Spleen (tissue), 11 donors: Measurements from ENCODE around the gene VAV1. TPM values are rescaled to one million over a fixed set of nuclear protein-coding genes. Genes with fewer than 3 reads are reported as not detected.
"Not testable (repeated sequence)": the region's sequence is repeated elsewhere in the genome, so short reads cannot be mapped to it uniquely, and the experiment has no call there.

Experiments
- DNase-seq: peaks from one replicate; pipeline ENCODE4 v3.0.0-alpha.2; 2020
- H3K27ac ChIP-seq, 8 donors: fragments of 200-600 bp; sonication (generic) in 7 of 8; 1 replicate in 4 of 8; 2 replicates in 4 of 8; pipeline versions ENCODE4 v1.5.0 to v1.8.0; 2016 to 2021; ENCODE audit warnings: inconsistent platforms in 4 of 8, mild to moderate bottlenecking in 4 of 8, moderate library complexity in 1 of 8
- H3K27me3 ChIP-seq, 7 donors: fragments of 200-600 bp; sonication (generic) in 6 of 7; replicated peaks in 1 of 7; 1 replicate in 4 of 7; 2 replicates in 3 of 7; pipeline versions ENCODE4 v1.5.0 to v1.8.0; 2016 to 2021; ENCODE audit warnings: inconsistent platforms in 3 of 7, mild to moderate bottlenecking in 1 of 7
- H3K36me3 ChIP-seq, 6 donors: fragments of 200-600 bp; sonication (generic) in 5 of 6; 1 replicate in 4 of 6; 2 replicates in 2 of 6; pipeline versions ENCODE4 v1.5.0 to v1.8.0; 2016 to 2021; ENCODE audit warnings: inconsistent platforms in 2 of 6
- H3K4me1 ChIP-seq, 6 donors: fragments of 200-600 bp; sonication (generic) in 5 of 6; 1 replicate in 3 of 6; 2 replicates in 3 of 6; pipeline versions ENCODE4 v1.5.0 to v1.8.0; 2016 to 2021; ENCODE audit warnings: inconsistent platforms in 3 of 6
- H3K4me3 ChIP-seq, 8 donors: fragments of 200-600 bp; sonication (generic) in 7 of 8; 1 replicate in 4 of 8; 2 replicates in 4 of 8; pipeline versions ENCODE4 v1.5.0 to v1.8.0; 2016 to 2021; ENCODE audit warnings: inconsistent platforms in 4 of 8, mild to moderate bottlenecking in 4 of 8, moderate library complexity in 2 of 8
- H3K9me3 ChIP-seq, 8 donors: fragments of 200-600 bp; sonication (generic) in 7 of 8; 1 replicate in 4 of 8; 2 replicates in 4 of 8; pipeline versions ENCODE4 v1.5.0 to v1.8.0; 2016 to 2021; ENCODE audit warnings: inconsistent platforms in 4 of 8
- POLR2A ChIP-seq, 3 donors: fragments of 450-650 bp; IDR thresholded peaks; one replicate each; pipeline ENCODE4 v1.5.1; 2017; ENCODE audit warnings: antibody characterized with exemption in 3 of 3, mild to moderate bottlenecking in 1 of 3
- POLR2AphosphoS5 ChIP-seq, 3 donors: sonication (generic); formaldehyde crosslinking; IDR thresholded peaks; one replicate each; pipeline ENCODE4 v1.5.1; 2017; ENCODE audit warnings: antibody characterized with exemption in 3 of 3
- WGBS, 5 donors: extraction: QIAGEN DNeasy Blood & Tissue Kit in 3 of 5; methylation state at CpG; one replicate each; pipeline versions ENCODE4 v1.1.5 to v1.1.7; 2013 to 2018; 5-methylcytosine and 5-hydroxymethylcytosine counted together
- intact Hi-C: fragments of 100-400 bp; cut with DNase I; formaldehyde crosslinking; loops from one replicate; pipeline ENCODE4 v1.15.0; 2023; ENCODE audit warnings: low total_unique reads
- polyA plus RNA-seq, 3 donors: library from polyadenylated mRNA; stranded (reverse); fragments of 200-250 nt; gene quantifications; one replicate each; pipeline ENCODE4 v1.2.1, GENCODE V29; 2013
- total RNA-seq, 7 donors: library from RNA; depleted of rRNA in 3 of 7; stranded (reverse); fragments of >200 nt in 3 of 7; fragmentation: NEBNext Ultra II Directional in 4 of 7; extraction: Animal tissue kit (Norgen Biotek cat#: 25700) in 4 of 7; gene quantifications; one replicate each; pipeline versions ENCODE4 v1.1.0 to v1.2.1, GENCODE V29; 2016 to 2021
- TF ChIP-seq, protein P1 (sequence below), 11 experiments: fragments of 200-600 bp in 7 of 11; fragments of 450-650 bp in 4 of 11; sonication (generic) in 4 of 11; IDR thresholded peaks in 8 of 11; conservative IDR thresholded peaks in 3 of 11; 1 replicate in 7 of 11; 2 replicates in 4 of 11; pipeline versions ENCODE4 v1.4.0 to v1.8.0; 2016 to 2021; ENCODE audit warnings: antibody characterized with exemption in 11 of 11, inconsistent platforms in 4 of 11, mild to moderate bottlenecking in 1 of 11
- donor health status: healthy with polysubstance abuse.
- donor health status: DM: no; HTN: no; CAD: no; lungs with moderate emphysema.
- donor health status: DM: no; HTN: no; CAD: no.
- donor health status: Bipolar disorder and iron deficiency.
- donor health status: healthy.
- donor health status: DM: no; HTN: no; CAD: no.
- donor health status: DM: yes; HTN: yes; CAD: no.

The VAV1 gene
- total and polyA plus RNA-seq, 10 donors, result 34.8 to 151 (median 83.1) TPM

GRCh38 chr19:6772866-6773322, 386 bp downstream of the VAV1 start:
- Histone ChIP-seq H3K36me3 (peaks cover 0 to 26% (median 0%) of the 10 kb centered on the region in 6 donors), H3K27ac (peak overlapping the region; percentile 59 to 97 (median 90)), H3K4me3 (peak overlapping the region; percentile 76 to 100 (median 94)), H3K4me1 (peaks cover 6 to 71% (median 40%) of the 10 kb centered on the region in 6 donors), H3K27me3 (peaks cover 0 to 1% (median 0%) of the 10 kb centered on the region in 7 donors), H3K9me3 (no peaks in the 10 kb centered on the region)
- DNase-seq, result no peak
- WGBS, 5 donors, result 2 to 23% (median 19%) methylated on average over 3 to 14 of the region's 14 CpGs
- TF ChIP-seq POLR2AphosphoS5 (IDR thresholded peaks at IDR 0.05) (no peak), POLR2A (IDR thresholded peaks at IDR 0.05) (no peak)
- TF ChIP-seq, protein P1, sequence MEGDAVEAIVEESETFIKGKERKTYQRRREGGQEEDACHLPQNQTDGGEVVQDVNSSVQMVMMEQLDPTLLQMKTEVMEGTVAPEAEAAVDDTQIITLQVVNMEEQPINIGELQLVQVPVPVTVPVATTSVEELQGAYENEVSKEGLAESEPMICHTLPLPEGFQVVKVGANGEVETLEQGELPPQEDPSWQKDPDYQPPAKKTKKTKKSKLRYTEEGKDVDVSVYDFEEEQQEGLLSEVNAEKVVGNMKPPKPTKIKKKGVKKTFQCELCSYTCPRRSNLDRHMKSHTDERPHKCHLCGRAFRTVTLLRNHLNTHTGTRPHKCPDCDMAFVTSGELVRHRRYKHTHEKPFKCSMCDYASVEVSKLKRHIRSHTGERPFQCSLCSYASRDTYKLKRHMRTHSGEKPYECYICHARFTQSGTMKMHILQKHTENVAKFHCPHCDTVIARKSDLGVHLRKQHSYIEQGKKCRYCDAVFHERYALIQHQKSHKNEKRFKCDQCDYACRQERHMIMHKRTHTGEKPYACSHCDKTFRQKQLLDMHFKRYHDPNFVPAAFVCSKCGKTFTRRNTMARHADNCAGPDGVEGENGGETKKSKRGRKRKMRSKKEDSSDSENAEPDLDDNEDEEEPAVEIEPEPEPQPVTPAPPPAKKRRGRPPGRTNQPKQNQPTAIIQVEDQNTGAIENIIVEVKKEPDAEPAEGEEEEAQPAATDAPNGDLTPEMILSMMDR (IDR thresholded peaks at IDR 0.05 in 8 of 11, conservative IDR thresholded peaks at IDR 0.05 in 3 of 11), result no peak
- intact Hi-C loops, result no loop called here

GRCh38 chr19:6773323-6773931, 919 bp downstream of the VAV1 start:
- Histone ChIP-seq H3K27me3 (no peaks in the 10 kb centered on the region), H3K27ac (peak overlapping the region; percentile 59 to 97 (median 90)), H3K4me3 (peak overlapping the region; percentile 76 to 100 (median 94)), H3K4me1 (peaks cover 6 to 71% (median 39%) of the 10 kb centered on the region in 6 donors), H3K9me3 (no peaks in the 10 kb centered on the region), H3K36me3 (peaks cover 0 to 32% (median 0%) of the 10 kb centered on the region in 6 donors)
- intact Hi-C loops, result no loop called here
- 8 to 22% (median 14%) methylated on average over 8 of the region's 8 CpGs for WGBS, 5 donors
- no peak for TF ChIP-seq POLR2A (IDR thresholded peaks at IDR 0.05)
- TF ChIP-seq POLR2AphosphoS5 (IDR thresholded peaks at IDR 0.05), result peak; percentile 74 to 82 (median 79)
- DNase-seq, result peak; percentile 93

GRCh38 chr19:6774821-6775707, 2.6 kb downstream of the VAV1 start:
- TF ChIP-seq POLR2A (IDR thresholded peaks at IDR 0.05) (no peak), POLR2AphosphoS5 (IDR thresholded peaks at IDR 0.05) (peak in 1 of 3 donors; percentile 22)
- TF ChIP-seq, protein P1 (IDR thresholded peaks at IDR 0.05 in 8 of 11, conservative IDR thresholded peaks at IDR 0.05 in 3 of 11), result no peak
- intact Hi-C loops, result no loop called here
- no peaks in the 10 kb centered on the region for H3K27me3 ChIP-seq
- 60 to 73% (median 67%) methylated on average over 11 of the region's 11 CpGs for WGBS, 5 donors
- DNase-seq, result no peak
- peak overlapping the region in 4 of 8 donors; percentile 93 to 100 (median 96) for H3K4me3 ChIP-seq
- peaks cover 0 to 37% (median 0%) of the 10 kb centered on the region in 6 donors for H3K36me3 ChIP-seq
- peaks cover 6 to 66% (median 37%) of the 10 kb centered on the region in 6 donors for H3K4me1 ChIP-seq
- H3K9me3 ChIP-seq, result no peaks in the 10 kb centered on the region
- H3K27ac ChIP-seq, result peak overlapping the region in 4 of 8 donors; percentile 32 to 97 (median 78)

- intact Hi-C loops, H3K9me3 ChIP-seq, H3K27me3 ChIP-seq, H3K4me3 ChIP-seq, H3K27ac ChIP-seq, DNase-seq: not testable (repeated sequence)
- peaks cover 6 to 71% (median 38%) of the 10 kb centered on the region in 6 donors for H3K4me1 ChIP-seq
- peaks cover 0 to 46% (median 4%) of the 10 kb centered on the region in 6 donors for H3K36me3 ChIP-seq
These were observed 3.5 kb downstream of the VAV1 start for GRCh38 chr19:6776045-6776444.
